K562 (cell line): ENCODE measurements around the gene GOLGA8S.

ENCODE experiments used
- BRF1 ChIP-seq: IDR thresholded peaks from 3 replicates; pipeline ENCODE4 v1.6.1; 2011; ENCODE audit warnings: borderline replicate concordance, mild to moderate bottlenecking; ENCODE audit not compliant: insufficient read length; ENCODE audit errors: extremely low read depth
- ETV1 ChIP-seq: fragments of 450-650 bp; conservative IDR thresholded peaks from 2 replicates; pipeline ENCODE4 v1.6.1; 2016; ENCODE audit warnings: missing genetic modification characterization, control low read depth, low read depth, missing compliant biosample characterization
- KLF1 ChIP-seq: fragments of 450-650 bp; IDR thresholded peaks from 2 replicates; pipeline ENCODE4 v1.6.1; 2016; ENCODE audit warnings: missing genetic modification characterization, missing compliant biosample characterization
- MTA1 ChIP-seq: fragments of 450-650 bp; IDR thresholded peaks from 2 replicates; pipeline ENCODE4 v1.6.1; 2017; ENCODE audit warnings: borderline replicate concordance
- NCOR1 ChIP-seq: fragments of 450-650 bp; IDR thresholded peaks from 2 replicates; pipeline ENCODE4 v1.6.1; 2016; ENCODE audit warnings: mild to moderate bottlenecking, moderate library complexity
- POLR2A ChIP-seq: fragments of 450-650 bp; conservative IDR thresholded peaks from 2 replicates; pipeline ENCODE4 v1.6.1; 2016
- RBBP5 ChIP-seq: fragments of 200-600 bp; sonication (generic); IDR thresholded peaks from 2 replicates; pipeline ENCODE4 v1.6.1; 2012; ENCODE audit warnings: borderline replicate concordance, mild to moderate bottlenecking, low read length, control low read depth, inconsistent platforms; ENCODE audit not compliant: insufficient read depth, poor library complexity, severe bottlenecking
- SETDB1 ChIP-seq: IDR thresholded peaks from one replicate; pipeline ENCODE4 v1.6.1; 2012; ENCODE audit warnings: low read length, control low read depth, inconsistent platforms
- TAF9B ChIP-seq: fragments of 450-650 bp; IDR thresholded peaks from 2 replicates; pipeline ENCODE4 v1.6.1; 2018; ENCODE audit warnings: mild to moderate bottlenecking; ENCODE audit not compliant: partially characterized antibody
- TF ChIP-seq, protein P1 (sequence below): sonication (generic); formaldehyde crosslinking; IDR thresholded peaks from 2 replicates; pipeline ENCODE4 v1.8.1; 2023; ENCODE audit warnings: mild to moderate bottlenecking, missing genetic modification reagents, moderate library complexity
- TF ChIP-seq, protein P2 (sequence below), 3 experiments: IDR thresholded peaks in 2 of 3; conservative IDR thresholded peaks in 1 of 3; 2 replicates each; pipeline ENCODE4 v1.5.1; 2011 to 2012; ENCODE audit warnings: low read length in 3 of 3, mild to moderate bottlenecking in 3 of 3, control low read depth in 2 of 3, improper control_type of control experiment in 1 of 3, inconsistent platforms in 1 of 3, low read depth in 1 of 3, mixed read lengths in 1 of 3, moderate library complexity in 1 of 3; ENCODE audit not compliant: insufficient read depth in 2 of 3
- TF ChIP-seq, protein P3 (sequence below): fragments of 250-450 bp; sonication (Bioruptor Pico); IDR thresholded peaks from 2 replicates; pipeline ENCODE4 v1.5.0; 2021

DNA sequence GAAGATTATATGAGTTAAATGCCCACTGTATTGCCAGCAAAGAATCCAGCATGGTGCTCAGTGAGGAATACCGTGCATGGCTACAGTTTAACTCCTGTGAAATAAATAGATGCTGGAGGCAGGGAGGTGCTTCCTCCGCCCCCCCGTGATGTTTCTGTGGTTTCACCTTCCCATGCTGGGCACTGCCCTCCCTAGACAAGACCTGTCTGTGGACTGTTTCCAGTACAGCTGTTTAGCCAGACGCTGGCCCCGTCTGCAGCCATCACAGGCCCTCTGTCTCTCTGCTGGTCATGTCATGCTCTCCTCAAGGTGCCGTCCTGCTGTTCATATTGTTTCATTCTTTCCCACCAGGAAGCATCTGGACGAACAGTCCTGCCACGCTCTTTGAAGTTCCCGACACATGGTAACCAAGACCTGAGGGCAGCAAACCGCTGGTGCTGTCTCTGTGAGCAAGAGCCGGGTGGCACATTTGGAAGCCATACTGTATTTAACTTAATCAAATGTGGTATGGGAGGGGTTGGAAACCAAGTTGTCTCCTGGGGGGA is 31.4 kb downstream of the GOLGA8S start:
- TF ChIP-seq KLF1 (tag) (no peak), ETV1 (no peak), BRF1 (no peak), RBBP5 (no peak), NCOR1 (no peak), MTA1 (no peak), SETDB1 (no peak), POLR2A (no peak), TAF9B (no peak)
- TF ChIP-seq, protein P1, sequence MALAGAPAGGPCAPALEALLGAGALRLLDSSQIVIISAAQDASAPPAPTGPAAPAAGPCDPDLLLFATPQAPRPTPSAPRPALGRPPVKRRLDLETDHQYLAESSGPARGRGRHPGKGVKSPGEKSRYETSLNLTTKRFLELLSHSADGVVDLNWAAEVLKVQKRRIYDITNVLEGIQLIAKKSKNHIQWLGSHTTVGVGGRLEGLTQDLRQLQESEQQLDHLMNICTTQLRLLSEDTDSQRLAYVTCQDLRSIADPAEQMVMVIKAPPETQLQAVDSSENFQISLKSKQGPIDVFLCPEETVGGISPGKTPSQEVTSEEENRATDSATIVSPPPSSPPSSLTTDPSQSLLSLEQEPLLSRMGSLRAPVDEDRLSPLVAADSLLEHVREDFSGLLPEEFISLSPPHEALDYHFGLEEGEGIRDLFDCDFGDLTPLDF (CRISPR knock-in tag): no peak
- TF ChIP-seq, protein P2, sequence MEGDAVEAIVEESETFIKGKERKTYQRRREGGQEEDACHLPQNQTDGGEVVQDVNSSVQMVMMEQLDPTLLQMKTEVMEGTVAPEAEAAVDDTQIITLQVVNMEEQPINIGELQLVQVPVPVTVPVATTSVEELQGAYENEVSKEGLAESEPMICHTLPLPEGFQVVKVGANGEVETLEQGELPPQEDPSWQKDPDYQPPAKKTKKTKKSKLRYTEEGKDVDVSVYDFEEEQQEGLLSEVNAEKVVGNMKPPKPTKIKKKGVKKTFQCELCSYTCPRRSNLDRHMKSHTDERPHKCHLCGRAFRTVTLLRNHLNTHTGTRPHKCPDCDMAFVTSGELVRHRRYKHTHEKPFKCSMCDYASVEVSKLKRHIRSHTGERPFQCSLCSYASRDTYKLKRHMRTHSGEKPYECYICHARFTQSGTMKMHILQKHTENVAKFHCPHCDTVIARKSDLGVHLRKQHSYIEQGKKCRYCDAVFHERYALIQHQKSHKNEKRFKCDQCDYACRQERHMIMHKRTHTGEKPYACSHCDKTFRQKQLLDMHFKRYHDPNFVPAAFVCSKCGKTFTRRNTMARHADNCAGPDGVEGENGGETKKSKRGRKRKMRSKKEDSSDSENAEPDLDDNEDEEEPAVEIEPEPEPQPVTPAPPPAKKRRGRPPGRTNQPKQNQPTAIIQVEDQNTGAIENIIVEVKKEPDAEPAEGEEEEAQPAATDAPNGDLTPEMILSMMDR (IDR thresholded peaks at IDR 0.05 in 2 of 3, conservative IDR thresholded peaks at IDR 0.05 in 1 of 3; ENCODE audit: insufficient read depth in 2 of 3, low read depth in 1 of 3, low read length in 3 of 3): no peak
- TF ChIP-seq, protein P3, sequence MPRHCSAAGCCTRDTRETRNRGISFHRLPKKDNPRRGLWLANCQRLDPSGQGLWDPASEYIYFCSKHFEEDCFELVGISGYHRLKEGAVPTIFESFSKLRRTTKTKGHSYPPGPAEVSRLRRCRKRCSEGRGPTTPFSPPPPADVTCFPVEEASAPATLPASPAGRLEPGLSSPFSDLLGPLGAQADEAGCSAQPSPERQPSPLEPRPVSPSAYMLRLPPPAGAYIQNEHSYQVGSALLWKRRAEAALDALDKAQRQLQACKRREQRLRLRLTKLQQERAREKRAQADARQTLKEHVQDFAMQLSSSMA (CRISPR knock-in tag): no peak
